HL-60/S4 treated with phorbol 12-myristate 13-acetate at 8.2 ng/mL for 4 days and 3 days (cell line): ENCODE results near the gene PNLIPRP3.

Source experiments
- in situ Hi-C: fragments of 300-500 bp; cut with MboI; formaldehyde crosslinking; loops from 2 replicates; pipeline ENCODE4 v1.15.0; 2022; ENCODE audit warnings: low sequenced_read_pairs

Gene PNLIPRP3

GRCh38 chr10:116444527-116445142 is 17.0 kb downstream of the PNLIPRP3 start:
- in situ Hi-C loops: no loop called here

DNA sequence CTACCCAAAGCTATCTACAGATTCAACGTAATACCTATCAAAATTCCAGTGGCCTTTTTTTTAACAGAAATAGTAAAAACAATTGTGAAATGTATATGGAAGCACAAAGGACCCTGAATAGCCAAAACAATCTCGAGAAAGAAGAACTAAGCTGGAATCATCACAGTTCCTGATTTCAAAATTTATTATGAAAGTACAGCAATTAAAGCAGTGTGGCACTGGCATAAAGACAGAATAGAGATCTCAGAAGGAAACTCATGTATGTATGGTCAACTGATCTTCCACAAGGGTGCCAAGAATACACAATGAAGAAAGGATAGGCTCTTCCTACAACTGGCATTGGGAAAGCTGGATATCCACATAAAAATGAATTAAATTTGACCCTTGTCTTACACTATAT is 23.2 kb downstream of the PNLIPRP3 start:
- in situ Hi-C loops: no loop called here

- in situ Hi-C loops: no loop called here
Observed at GRCh38 chr10:116451711-116452337, 24.2 kb downstream of the PNLIPRP3 start.

GRCh38 chr10:116452338-116452720 is 24.7 kb downstream of the PNLIPRP3 start:
- in situ Hi-C loops: no loop called here

- in situ Hi-C loops: no loop called here
Observed at GRCh38 chr10:116457488-116457887, 29.8 kb downstream of the PNLIPRP3 start.

- in situ Hi-C loops: no loop called here
Observed at GRCh38 chr10:116460219-116460618, 32.6 kb downstream of the PNLIPRP3 start.

DNA sequence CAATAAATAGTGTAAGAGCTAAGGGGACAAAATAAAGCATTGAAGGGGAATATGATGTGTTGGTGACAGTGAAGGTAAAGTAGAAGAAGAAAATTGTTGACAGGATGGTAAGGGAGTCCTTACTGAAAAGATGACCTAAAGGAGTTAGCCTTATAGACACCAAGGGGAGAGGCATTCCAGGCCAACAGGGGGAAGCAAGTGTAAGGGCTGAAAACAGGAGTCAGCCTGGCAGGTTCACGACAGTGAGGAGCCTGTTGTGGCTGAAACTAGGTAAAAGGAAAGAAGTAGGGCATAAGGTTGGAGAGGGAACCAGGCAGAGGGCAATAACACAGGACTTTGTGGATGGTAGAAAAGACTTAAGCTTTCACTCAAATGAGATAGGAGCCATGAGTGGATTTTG is 34.0 kb downstream of the PNLIPRP3 start:
- in situ Hi-C loops: no loop called here

DNA sequence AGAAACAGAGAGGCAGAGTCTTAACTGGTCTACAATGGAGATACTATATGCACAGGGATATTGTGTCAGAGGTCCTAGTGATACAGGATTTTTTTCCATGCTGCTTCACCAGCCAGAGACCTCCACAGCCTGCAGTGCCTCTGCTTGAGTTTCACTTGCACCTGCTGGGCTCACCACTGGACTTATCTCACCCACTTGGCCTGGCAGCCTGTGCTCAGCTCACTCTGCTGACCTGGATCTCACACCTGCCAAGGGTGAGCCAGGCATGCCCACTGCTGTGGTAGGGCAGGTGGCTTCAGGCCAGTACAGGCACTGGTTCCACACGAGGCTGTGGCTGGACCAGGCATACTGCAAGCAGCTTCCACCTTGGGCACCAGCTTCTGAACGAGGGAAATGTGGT is 36.6 kb downstream of the PNLIPRP3 start:
- in situ Hi-C loops: no loop called here

- in situ Hi-C loops: no loop called here
Observed at GRCh38 chr10:116465546-116465945, 37.9 kb downstream of the PNLIPRP3 start.

GRCh38 chr10:116466715-116467422 is 39.2 kb downstream of the PNLIPRP3 start:
- in situ Hi-C loops: no loop called here

- in situ Hi-C loops: no loop called here
Observed at GRCh38 chr10:116469437-116469836, 41.8 kb downstream of the PNLIPRP3 start.

- in situ Hi-C loops: no loop called here
Observed at GRCh38 chr10:116470071-116470470, 42.4 kb downstream of the PNLIPRP3 start.

GRCh38 chr10:116470768-116471415 is 43.2 kb downstream of the PNLIPRP3 start:
- in situ Hi-C loops: no loop called here

DNA sequence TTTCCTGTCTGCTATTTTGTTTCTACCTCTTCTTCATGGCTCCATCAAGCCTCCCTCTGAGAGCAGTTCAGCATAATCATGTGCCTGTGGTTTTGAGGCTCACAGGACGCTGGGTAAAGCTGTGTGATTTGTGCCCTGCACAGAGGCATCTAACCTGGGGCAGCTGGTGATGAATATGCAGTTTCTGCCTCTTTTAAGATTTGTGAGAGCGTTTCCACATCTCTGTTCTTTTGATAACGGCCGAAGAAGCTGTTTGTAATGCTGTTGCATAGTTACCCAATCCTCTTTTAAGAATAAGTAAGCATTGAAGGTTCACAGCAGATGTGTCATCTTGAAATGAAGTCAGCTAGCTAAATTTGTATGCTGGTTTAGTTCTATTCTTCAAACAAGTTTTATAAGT is 45.2 kb downstream of the PNLIPRP3 start:
- in situ Hi-C loops: no loop called here

DNA sequence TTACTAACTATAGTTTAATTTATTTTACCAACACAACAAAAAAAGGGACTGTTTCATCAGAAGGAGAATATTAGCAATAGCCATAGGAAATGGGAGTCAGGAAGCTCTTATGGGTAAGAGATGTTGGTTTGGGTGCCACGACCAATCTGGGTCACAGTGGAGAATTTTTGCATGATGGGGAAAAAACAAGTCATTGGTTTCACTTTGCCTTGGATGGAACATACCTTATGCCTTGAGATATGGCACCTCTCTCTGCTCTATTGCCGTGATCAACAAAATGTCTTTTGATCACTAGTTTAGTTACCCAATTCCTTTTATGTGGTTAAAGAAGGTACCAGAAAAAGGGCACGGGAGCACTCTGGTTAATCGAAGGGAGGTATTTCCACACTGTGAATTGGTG is 48.2 kb downstream of the PNLIPRP3 start:
- in situ Hi-C loops: no loop called here

- in situ Hi-C loops: no loop called here
Observed at GRCh38 chr10:116476461-116476860, 48.8 kb downstream of the PNLIPRP3 start.

DNA sequence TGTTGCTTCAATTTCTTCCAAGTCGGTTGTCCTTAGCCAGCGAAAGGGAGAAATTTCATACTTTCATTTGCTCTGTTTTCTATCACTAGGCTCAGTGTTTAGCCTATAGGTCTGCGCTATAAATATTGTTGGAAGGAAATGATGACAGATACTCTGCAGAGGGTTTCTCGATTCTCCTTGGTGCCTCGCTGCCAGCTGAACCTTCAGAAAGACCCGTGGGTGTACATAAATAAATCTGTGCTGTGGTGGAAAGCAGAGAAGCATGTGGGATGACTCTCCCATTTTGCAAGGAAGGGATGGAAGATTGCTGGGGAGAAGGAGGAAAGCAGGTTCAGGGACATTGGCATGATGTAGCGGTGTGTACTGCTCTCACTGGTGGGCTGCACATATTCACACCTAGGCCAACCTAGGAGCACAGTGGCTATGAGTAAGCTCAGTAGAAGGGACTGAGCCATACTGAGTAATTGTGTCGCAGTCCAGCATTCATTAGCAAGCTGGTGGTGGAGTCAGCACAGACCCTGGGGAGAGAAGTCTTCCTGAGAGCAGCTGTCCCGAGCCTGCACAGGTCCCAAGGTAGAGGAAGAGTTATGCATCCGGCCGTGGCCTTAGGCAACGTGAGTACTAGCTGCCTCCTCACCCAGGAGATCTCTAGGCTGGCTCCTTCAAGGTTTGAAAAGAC is 50.5 kb downstream of the PNLIPRP3 start:
- in situ Hi-C loops: no loop called here

GRCh38 chr10:116486770-116487448 is 59.3 kb downstream of the PNLIPRP3 start:
- in situ Hi-C loops: no loop called here

DNA sequence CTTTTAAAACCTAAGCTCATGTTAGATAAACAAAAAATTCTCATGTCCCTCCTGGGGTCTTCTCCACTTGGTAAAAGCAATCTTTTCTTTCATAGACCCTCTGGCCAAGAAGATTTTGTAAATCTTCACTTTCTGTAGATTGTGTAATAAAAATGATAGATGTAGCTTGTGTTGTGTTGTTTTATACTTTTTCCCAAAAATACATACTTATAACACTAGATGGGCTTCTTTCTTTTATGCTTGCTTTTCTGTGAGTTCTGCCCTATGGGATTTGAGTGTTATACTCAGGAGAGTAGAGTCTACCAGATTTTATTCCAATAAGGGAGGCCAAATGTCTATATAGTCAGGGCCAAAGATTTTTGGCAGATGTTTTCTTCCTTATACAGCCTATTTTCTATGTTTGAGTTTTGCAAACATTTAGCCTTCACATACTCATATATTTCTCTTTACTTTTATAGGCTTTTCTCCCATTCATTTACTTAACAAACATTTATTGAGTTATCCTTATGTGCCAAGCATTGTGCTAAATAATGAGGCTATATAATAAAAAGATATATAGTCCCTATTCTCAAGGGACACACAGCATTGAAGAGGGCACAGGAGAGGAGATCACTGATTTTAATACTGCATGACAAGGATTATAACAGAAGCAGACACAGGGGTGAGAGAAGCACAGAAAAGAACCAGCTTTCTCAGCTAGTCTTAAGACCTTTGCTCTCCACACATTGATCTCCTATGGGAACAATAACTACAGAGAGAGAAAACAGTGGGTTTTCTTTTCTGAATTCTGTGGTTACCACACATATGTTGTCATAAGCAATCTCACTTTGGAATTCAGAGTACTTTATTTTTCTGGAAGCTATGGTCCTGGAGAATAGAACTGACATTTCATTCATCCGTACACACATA is 60.1 kb downstream of the PNLIPRP3 start:
- in situ Hi-C loops: no loop called here

DNA sequence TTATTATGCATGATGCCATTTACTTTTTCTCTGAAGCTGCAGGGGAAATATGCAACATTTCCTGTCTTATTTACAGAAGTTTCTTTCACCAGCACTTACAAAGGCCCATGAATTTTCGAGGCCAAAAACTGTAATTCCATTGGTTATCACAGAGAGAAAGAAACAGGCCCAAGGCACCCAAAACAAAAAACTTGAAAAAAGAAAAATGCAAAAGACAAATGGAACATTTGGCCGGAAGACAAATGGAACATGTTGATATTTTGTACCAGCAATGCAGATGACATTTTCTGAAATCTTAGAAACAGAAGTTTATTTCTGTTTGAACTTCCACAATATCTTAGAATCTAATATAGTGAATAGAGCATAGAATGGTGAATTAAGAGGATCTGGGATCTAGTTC is 61.8 kb downstream of the PNLIPRP3 start:
- in situ Hi-C loops: no loop called here
